GM12878 (cell line): Measurements from ENCODE around the gene BMP7. TPM values are rescaled to one million over a fixed set of nuclear protein-coding genes. Genes with fewer than 3 reads are reported as not detected.

Experiments used
- ATAC-seq: fragments of 200-7000 bp; cut with Tn5 transposase; 3 replicates; pipeline ENCODE4 v1.9.1; 2020; ENCODE audit warnings: mild to moderate bottlenecking, moderate library complexity
- BruUV-seq: library from RNA; stranded (reverse); fragments of 400-500 nt; replicated peaks from 2 replicates; lab custom pipeline; 2021; lab: Mats Ljungman, UMichigan
- CTCF ChIA-PET: fragments of 300-600 bp; sonication (Branson Sonifier 250); formaldehyde crosslinking; extraction: SDS; loops from one replicate; lab custom pipeline; 2021; ENCODE audit warnings: inconsistent platforms; lab: Yijun Ruan, JAX
- POLR2A ChIA-PET: fragments of 350-600 bp; formaldehyde crosslinking; extraction: SDS; loops from one replicate; lab custom pipeline; 2021; ENCODE audit warnings: inconsistent platforms; lab: Charles Lee
- RAD21 ChIA-PET: fragments of 300-600 bp; sonication (Branson Sonifier 250); formaldehyde crosslinking; loops from one replicate; lab custom pipeline; 2023; ENCODE audit warnings: antibody characterized with exemption; ENCODE audit not compliant: unreplicated experiment; lab: Charles Lee
- SMC1A ChIA-PET: fragments of 300-600 bp; sonication (Branson Sonifier 250); formaldehyde crosslinking; loops from one replicate; lab custom pipeline; 2023; ENCODE audit not compliant: unreplicated experiment, uncharacterized antibody; lab: Charles Lee
- DNase-seq: peaks from one replicate; pipeline ENCODE4 v3.0.0-alpha.2; 2011; ENCODE audit warnings: low read depth, low spot score
- FAIRE-seq: peaks from 3 replicates; lab custom pipeline; 2011; peaks lifted over from hg19 to GRCh38; lab: Jason Lieb, UNC
- H2AFZ ChIP-seq: 2 replicates; pipeline ENCODE4 v1.6.0; 2011; ENCODE audit warnings: low read depth, low read length, control low read depth; ENCODE audit not compliant: control insufficient read depth
- H3K27ac ChIP-seq: 2 replicates; pipeline ENCODE4 v1.5.1; 2011; ENCODE audit warnings: control low read depth; ENCODE audit not compliant: control insufficient read depth, insufficient read depth
- H3K27me3 ChIP-seq, 2 experiments: replicated peaks in 1 of 2; 2 replicates each; pipeline versions ENCODE4 v1.6.0 to v1.6.1; 2011; ENCODE audit warnings: low read length in 1 of 2; ENCODE audit not compliant: control insufficient read depth in 2 of 2, insufficient read depth in 2 of 2
- H3K36me3 ChIP-seq, 2 experiments: 2 replicates each; pipeline ENCODE4 v1.5.1; 2011; ENCODE audit warnings: low read length in 1 of 2; ENCODE audit not compliant: control insufficient read depth in 2 of 2, insufficient read depth in 2 of 2
- H3K4me1 ChIP-seq: 2 replicates; pipeline ENCODE4 v1.6.1; 2011; ENCODE audit warnings: mild to moderate bottlenecking, low read length, moderate library complexity, mixed read lengths; ENCODE audit not compliant: control insufficient read depth, insufficient read depth
- H3K4me2 ChIP-seq: 2 replicates; pipeline ENCODE4 v1.6.0; 2011; ENCODE audit warnings: control low read depth; ENCODE audit not compliant: control insufficient read depth, insufficient read depth
- H3K4me3 ChIP-seq: fragments of 200-600 bp; sonication (generic); 2 replicates; pipeline ENCODE4 v1.5.1; 2016
- H3K79me2 ChIP-seq: 2 replicates; pipeline ENCODE4 v1.6.0; 2011; ENCODE audit warnings: low read length; ENCODE audit not compliant: control insufficient read depth, insufficient read depth
- H3K9ac ChIP-seq: 2 replicates; pipeline ENCODE4 v1.8.0; 2011; ENCODE audit warnings: low read length, control low read depth, mixed read lengths; ENCODE audit not compliant: control insufficient read depth, insufficient read depth
- H3K9me3 ChIP-seq: replicated peaks from 3 replicates; pipeline ENCODE4 v1.5.1; 2011; ENCODE audit warnings: mild to moderate bottlenecking, low read length; ENCODE audit not compliant: control insufficient read depth, insufficient read depth
- H4K20me1 ChIP-seq: 2 replicates; pipeline ENCODE4 v1.6.0; 2011; ENCODE audit not compliant: control insufficient read depth, insufficient read depth
- KAT2A ChIP-seq: conservative IDR thresholded peaks from 2 replicates; pipeline ENCODE4 v1.6.1; 2011; ENCODE audit warnings: low read depth, low read length; ENCODE audit not compliant: control insufficient read depth
- MTA2 ChIP-seq: fragments of 450-650 bp; IDR thresholded peaks from 2 replicates; pipeline ENCODE4 v1.6.1; 2016; ENCODE audit warnings: low read depth, mild to moderate bottlenecking, moderate library complexity
- SP1 ChIP-seq: IDR thresholded peaks from one replicate; pipeline ENCODE4 v1.6.1; 2011; ENCODE audit warnings: low read depth, low read length
- TBL1XR1 ChIP-seq: IDR thresholded peaks from 2 replicates; pipeline ENCODE4 v1.6.1; 2012; ENCODE audit warnings: low read depth, low read length, improper control_type of control experiment
- ZNF207 ChIP-seq: fragments of 450-650 bp; IDR thresholded peaks from 2 replicates; pipeline ENCODE4 v1.6.1; 2014; ENCODE audit warnings: antibody characterized with exemption, mild to moderate bottlenecking, borderline replicate concordance
- WGBS: methylation state at CpG from one replicate; pipeline ENCODE4 v1.1.6; 2016; ENCODE audit warnings: low lambda C conversion rate; ENCODE audit not compliant: insufficient replicate concordance, insufficient coverage; ENCODE audit errors: missing lambda C conversion rate; 5-methylcytosine and 5-hydroxymethylcytosine counted together
- in situ Hi-C: fragments of 300-500 bp; cut with MboI; formaldehyde crosslinking; loops from 9 replicates; pipeline ENCODE4 v1.14.3; 2018; ENCODE audit warnings: mixed read lengths
- intact Hi-C: fragments of 100-400 bp; cut with micrococcal nuclease; formaldehyde crosslinking; loops from one replicate; pipeline ENCODE4 v1.14.2; 2022; ENCODE audit not compliant: unreplicated experiment
- polyA plus RNA-seq, 11 experiments: library from polyadenylated mRNA; depleted of rRNA in 4 of 11; unstranded in 6 of 11; stranded (reverse) in 5 of 11; fragments of >200 nt; fragmentation: Nextera tagmentation in 4 of 11; fragmentation: Illumina TruSeq in 1 of 11; extraction: Ambion mirVana in 4 of 11; extraction: Trizol in 1 of 11; gene quantifications; 1 replicate in 1 of 11; 2 replicates in 10 of 11; pipeline versions ENCODE4 v1.2.1 to v1.2.3, GENCODE V29; 2011 to 2016; ENCODE audit warnings: inconsistent platforms in 2 of 11, missing spikeins in 2 of 11, low read depth in 1 of 11
- total RNA-seq, 4 experiments: library from RNA; depleted of rRNA in 3 of 4; stranded (reverse); fragments of >200 nt in 3 of 4; fragmentation: Illumina TruSeq in 1 of 4; extraction: Trizol in 1 of 4; gene quantifications; 2 replicates each; pipeline versions ENCODE4 v1.2.1 to v1.2.3, GENCODE V29; 2013 to 2021
- TF ChIP-seq, protein P1 (sequence below): fragments of 450-650 bp; IDR thresholded peaks from 2 replicates; pipeline ENCODE4 v1.6.1; 2017; ENCODE audit warnings: mild to moderate bottlenecking
- TF ChIP-seq, protein P2 (sequence below): IDR thresholded peaks from 2 replicates; pipeline ENCODE4 v1.6.1; 2012; ENCODE audit warnings: low read depth, low read length, improper control_type of control experiment

BMP7 gene
- total and polyA plus RNA-seq, 10 of the 15 experiments (the other 5 are each of a cell fraction or from before 2014, with no cell fraction given) = 0.18 to 0.51 (median 0.28) TPM; not detected in 7

DNA sequence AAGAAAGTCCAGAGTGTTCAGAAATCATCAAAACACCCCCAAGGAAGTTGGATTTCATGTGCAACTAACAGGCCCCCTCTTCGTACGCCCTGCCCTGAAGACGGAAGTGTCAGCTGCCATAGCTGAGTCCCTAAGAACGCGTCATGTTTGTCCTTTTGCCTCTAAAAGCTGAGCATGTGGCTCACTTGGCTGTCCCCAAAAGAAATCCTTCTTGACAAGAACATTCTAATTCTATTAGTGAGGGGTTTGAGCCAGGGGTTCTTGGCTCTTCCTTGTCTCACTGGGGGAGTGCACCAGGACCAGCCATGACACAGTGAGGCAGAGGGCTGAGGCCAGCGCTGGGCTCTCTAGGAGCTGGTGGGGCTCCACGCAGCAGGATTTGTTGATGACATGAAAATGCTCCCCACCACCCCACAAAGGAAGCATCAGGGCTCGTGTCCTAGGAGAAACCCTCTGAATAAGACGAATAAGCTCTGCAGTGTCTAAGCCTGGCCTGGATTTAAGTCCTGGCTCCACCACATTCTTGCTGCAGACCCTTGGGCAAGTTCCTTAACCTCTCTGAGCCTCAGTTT lies 43.2 kb upstream of the BMP7 start:
- no peaks in the 10 kb centered on the region for H3K9me3 ChIP-seq
- no peak overlapping the region for H3K4me3 ChIP-seq
- POLR2A ChIA-PET = no interaction called here
- no peaks in the 10 kb centered on the region for H3K79me2 ChIP-seq
- CTCF ChIA-PET = interaction anchor here (1.5 kb wide), 1 partner anchor 15 kb away, joined by 5 read pairs; no protein-coding TSS in a partner anchor
- no peak overlapping the region for H3K4me2 ChIP-seq
- H2AFZ ChIP-seq = no peak overlapping the region
- RAD21 ChIA-PET = no interaction called here
- no peaks in the 10 kb centered on the region for H3K4me1 ChIP-seq
- SMC1A ChIA-PET = interaction anchor here (1.1 kb wide), 1 partner anchor 23 kb away, joined by 3 read pairs; no protein-coding TSS in a partner anchor
- no peaks in the 10 kb centered on the region for H3K36me3 ChIP-seq
- H3K9ac ChIP-seq = no peak overlapping the region
- DNase-seq (no peak), FAIRE-seq (no peak), ATAC-seq (no peak)
- 38% methylated on average over 9 of the region's 9 CpGs for WGBS
- peaks cover 2 to 5% of the 10 kb centered on the region in 2 experiments for H3K27me3 ChIP-seq
- intact Hi-C loops (no loop called here), in situ Hi-C loops (no loop called here)
- BruUV-seq = no TSS peak
- no peak overlapping the region for H3K27ac ChIP-seq
- TF ChIP-seq, protein P1, sequence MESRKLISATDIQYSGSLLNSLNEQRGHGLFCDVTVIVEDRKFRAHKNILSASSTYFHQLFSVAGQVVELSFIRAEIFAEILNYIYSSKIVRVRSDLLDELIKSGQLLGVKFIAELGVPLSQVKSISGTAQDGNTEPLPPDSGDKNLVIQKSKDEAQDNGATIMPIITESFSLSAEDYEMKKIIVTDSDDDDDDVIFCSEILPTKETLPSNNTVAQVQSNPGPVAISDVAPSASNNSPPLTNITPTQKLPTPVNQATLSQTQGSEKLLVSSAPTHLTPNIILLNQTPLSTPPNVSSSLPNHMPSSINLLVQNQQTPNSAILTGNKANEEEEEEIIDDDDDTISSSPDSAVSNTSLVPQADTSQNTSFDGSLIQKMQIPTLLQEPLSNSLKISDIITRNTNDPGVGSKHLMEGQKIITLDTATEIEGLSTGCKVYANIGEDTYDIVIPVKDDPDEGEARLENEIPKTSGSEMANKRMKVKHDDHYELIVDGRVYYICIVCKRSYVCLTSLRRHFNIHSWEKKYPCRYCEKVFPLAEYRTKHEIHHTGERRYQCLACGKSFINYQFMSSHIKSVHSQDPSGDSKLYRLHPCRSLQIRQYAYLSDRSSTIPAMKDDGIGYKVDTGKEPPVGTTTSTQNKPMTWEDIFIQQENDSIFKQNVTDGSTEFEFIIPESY = no peak
- no peak for TF ChIP-seq MTA2
- TF ChIP-seq KAT2A = no peak
- no peak for TF ChIP-seq ZNF207
- TF ChIP-seq SP1 = no peak
- TF ChIP-seq, protein P2, sequence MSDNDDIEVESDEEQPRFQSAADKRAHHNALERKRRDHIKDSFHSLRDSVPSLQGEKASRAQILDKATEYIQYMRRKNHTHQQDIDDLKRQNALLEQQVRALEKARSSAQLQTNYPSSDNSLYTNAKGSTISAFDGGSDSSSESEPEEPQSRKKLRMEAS = no peak
- no peak for TF ChIP-seq TBL1XR1
- H4K20me1 ChIP-seq = no peaks in the 10 kb centered on the region
